Calu3 (cell line): Measurements from ENCODE around the gene PBX3. TPM values are rescaled to one million over a fixed set of nuclear protein-coding genes. Genes with fewer than 3 reads are reported as not detected.

ENCODE experiments used
- BruUV-seq: library from RNA; stranded (reverse); fragments of 400-500 nt; replicated peaks from 2 replicates; lab custom pipeline; 2021; lab: Mats Ljungman, UMichigan
- CTCF ChIA-PET: fragments of 300-600 bp; sonication (Branson Sonifier 250); formaldehyde crosslinking; loops from one replicate; lab custom pipeline; 2022; ENCODE audit warnings: antibody characterized with exemption; lab: Charles Lee
- DNase-seq: peaks from one replicate; pipeline ENCODE4 v3.0.0; 2022
- H3K27ac Mint-ChIP-seq: one replicate; pipeline ENCODE4 v1.8.0; 2022; ENCODE audit warnings: mixed read lengths; ENCODE audit not compliant: unreplicated experiment
- H3K27me3 Mint-ChIP-seq: one replicate; pipeline ENCODE4 v1.8.0; 2022; ENCODE audit warnings: mixed read lengths; ENCODE audit not compliant: unreplicated experiment
- H3K36me3 Mint-ChIP-seq: one replicate; pipeline ENCODE4 v1.8.0; 2022; ENCODE audit warnings: mild to moderate bottlenecking, moderate library complexity, mixed read lengths; ENCODE audit not compliant: insufficient read depth, unreplicated experiment
- H3K4me1 Mint-ChIP-seq: one replicate; pipeline ENCODE4 v1.8.0; 2022; ENCODE audit warnings: mild to moderate bottlenecking, low read depth, mixed read lengths; ENCODE audit not compliant: unreplicated experiment
- H3K4me3 Mint-ChIP-seq: one replicate; pipeline ENCODE4 v1.8.0; 2022; ENCODE audit warnings: mild to moderate bottlenecking, low read depth, moderate library complexity, mixed read lengths; ENCODE audit not compliant: unreplicated experiment
- H3K9me3 Mint-ChIP-seq: one replicate; pipeline ENCODE4 v1.8.0; 2022; ENCODE audit warnings: low read depth, mixed read lengths; ENCODE audit not compliant: unreplicated experiment
- intact Hi-C: fragments of 100-400 bp; cut with micrococcal nuclease; formaldehyde crosslinking; loops from one replicate; pipeline ENCODE4 v1.10.0; 2022; ENCODE audit not compliant: unreplicated experiment
- total RNA-seq: library from RNA; stranded (reverse); gene quantifications from 2 replicates; pipeline ENCODE4 v1.2.3, GENCODE V29; 2022
- TF ChIP-seq, protein P1 (sequence below): fragments of 200-600 bp; IDR thresholded peaks from one replicate; pipeline ENCODE4 v1.8.0; 2022; ENCODE audit warnings: antibody characterized with exemption; ENCODE audit not compliant: unreplicated experiment

The PBX3 gene
- total RNA-seq, 1 experiment from 2014 or later = 8.0 TPM

GRCh38 chr9:125966466-125966865 is 219.3 kb downstream of the PBX3 start:
- BruUV-seq = no TSS peak
- no peaks in the 10 kb centered on the region for H3K4me1 Mint-ChIP-seq
- CTCF ChIA-PET = no interaction called here

GRCh38 chr9:125966959-125967711 is 220.0 kb downstream of the PBX3 start:
- CTCF ChIA-PET = no interaction called here

More at GRCh38 chr9:125966466-125966865, 219.3 kb downstream of the PBX3 start:
- H3K27me3 Mint-ChIP-seq = no peaks in the 10 kb centered on the region
- no peak for DNase-seq
- no peak overlapping the region for H3K4me3 Mint-ChIP-seq
- TF ChIP-seq, protein P1, sequence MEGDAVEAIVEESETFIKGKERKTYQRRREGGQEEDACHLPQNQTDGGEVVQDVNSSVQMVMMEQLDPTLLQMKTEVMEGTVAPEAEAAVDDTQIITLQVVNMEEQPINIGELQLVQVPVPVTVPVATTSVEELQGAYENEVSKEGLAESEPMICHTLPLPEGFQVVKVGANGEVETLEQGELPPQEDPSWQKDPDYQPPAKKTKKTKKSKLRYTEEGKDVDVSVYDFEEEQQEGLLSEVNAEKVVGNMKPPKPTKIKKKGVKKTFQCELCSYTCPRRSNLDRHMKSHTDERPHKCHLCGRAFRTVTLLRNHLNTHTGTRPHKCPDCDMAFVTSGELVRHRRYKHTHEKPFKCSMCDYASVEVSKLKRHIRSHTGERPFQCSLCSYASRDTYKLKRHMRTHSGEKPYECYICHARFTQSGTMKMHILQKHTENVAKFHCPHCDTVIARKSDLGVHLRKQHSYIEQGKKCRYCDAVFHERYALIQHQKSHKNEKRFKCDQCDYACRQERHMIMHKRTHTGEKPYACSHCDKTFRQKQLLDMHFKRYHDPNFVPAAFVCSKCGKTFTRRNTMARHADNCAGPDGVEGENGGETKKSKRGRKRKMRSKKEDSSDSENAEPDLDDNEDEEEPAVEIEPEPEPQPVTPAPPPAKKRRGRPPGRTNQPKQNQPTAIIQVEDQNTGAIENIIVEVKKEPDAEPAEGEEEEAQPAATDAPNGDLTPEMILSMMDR = no peak
- no peak overlapping the region for H3K27ac Mint-ChIP-seq
- no peaks in the 10 kb centered on the region for H3K9me3 Mint-ChIP-seq
- intact Hi-C loops = no loop called here
- no peaks in the 10 kb centered on the region for H3K36me3 Mint-ChIP-seq

DNA sequence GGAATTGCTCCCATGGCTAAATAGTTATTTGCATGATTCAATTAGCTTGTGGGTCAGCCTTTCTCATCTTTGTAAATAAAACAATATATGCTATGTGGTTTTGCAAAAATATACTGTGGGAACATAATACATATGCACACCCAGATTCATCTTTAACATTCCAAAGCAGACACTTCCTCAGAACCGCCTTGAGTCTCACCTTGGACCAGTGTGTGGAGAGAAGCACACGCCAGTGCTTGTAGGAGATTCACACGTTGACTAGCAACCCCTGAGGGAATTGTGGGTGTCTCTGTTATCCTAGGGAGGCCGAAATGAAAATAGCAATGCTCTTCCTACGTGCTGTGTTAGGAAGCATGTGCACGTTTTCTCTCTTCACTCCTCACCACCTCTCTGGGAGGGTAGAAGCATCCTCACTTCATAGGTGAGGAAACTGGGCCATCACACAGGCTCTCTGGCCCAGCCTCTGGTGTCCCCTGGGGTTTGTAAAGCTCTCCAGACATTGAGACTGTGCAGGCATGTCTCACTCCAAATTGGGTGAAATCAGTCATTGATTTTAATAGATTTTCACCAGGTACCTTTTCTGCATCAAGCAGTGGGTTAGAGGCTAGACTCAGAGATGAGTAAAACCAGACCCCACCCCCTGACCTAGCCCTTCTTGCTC is 221.7 kb downstream of the PBX3 start:
- TF ChIP-seq, protein P1 = no peak
- Mint-ChIP-seq H3K4me1 (no peaks in the 10 kb centered on the region), H3K27me3 (no peaks in the 10 kb centered on the region), H3K27ac (no peak overlapping the region), H3K36me3 (no peaks in the 10 kb centered on the region), H3K9me3 (no peaks in the 10 kb centered on the region), H3K4me3 (no peak overlapping the region)
- DNase-seq = no peak
- intact Hi-C loops = no loop called here
- BruUV-seq = no TSS peak
- CTCF ChIA-PET = no interaction called here

More at GRCh38 chr9:125966959-125967711, 220.0 kb downstream of the PBX3 start:
- intact Hi-C loops = no loop called here
- H3K36me3 Mint-ChIP-seq = no peaks in the 10 kb centered on the region
- TF ChIP-seq, protein P1 = no peak
- H3K4me1 Mint-ChIP-seq = no peaks in the 10 kb centered on the region
- H3K9me3 Mint-ChIP-seq = no peaks in the 10 kb centered on the region
- no peaks in the 10 kb centered on the region for H3K27me3 Mint-ChIP-seq
- H3K27ac Mint-ChIP-seq = no peak overlapping the region
- DNase-seq = no peak
- BruUV-seq = no TSS peak
- no peak overlapping the region for H3K4me3 Mint-ChIP-seq

DNA sequence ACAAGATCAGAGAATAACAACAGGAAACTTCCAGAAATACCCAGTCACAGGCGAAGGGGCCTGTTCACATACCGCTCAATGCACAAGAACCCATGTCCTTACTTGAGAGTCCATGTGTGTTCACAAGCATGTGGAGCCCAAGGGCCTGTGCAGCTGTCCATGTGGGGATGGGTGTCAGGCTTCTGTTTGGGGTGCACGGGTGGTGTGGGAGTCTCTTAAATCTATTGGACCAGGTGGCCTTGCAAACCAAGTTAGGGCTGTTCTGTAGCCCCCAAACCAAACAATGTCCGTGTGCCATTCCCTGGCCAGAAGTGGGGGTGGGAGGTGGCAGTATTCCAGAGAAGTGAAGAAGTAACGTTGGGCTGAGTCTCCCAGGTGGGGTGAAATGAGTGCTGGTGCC is 222.3 kb downstream of the PBX3 start:
- intact Hi-C loops = no loop called here
- Mint-ChIP-seq H3K9me3 (no peaks in the 10 kb centered on the region), H3K27ac (no peak overlapping the region), H3K4me3 (no peak overlapping the region), H3K36me3 (no peaks in the 10 kb centered on the region), H3K4me1 (no peaks in the 10 kb centered on the region), H3K27me3 (no peaks in the 10 kb centered on the region)
- no peak for DNase-seq
- CTCF ChIA-PET = no interaction called here
- BruUV-seq = no TSS peak
- TF ChIP-seq, protein P1 = no peak
